ENCODE measurements around the gene SLC25A36. TPM values are rescaled to one million over a fixed set of nuclear protein-coding genes. Genes with fewer than 3 reads are reported as not detected.

SLC25A36 gene
- total and polyA plus RNA-seq, 12 donors = 21.3 to 124 (median 52.7) TPM

- no peak for TF ChIP-seq POLR2A (IDR thresholded peaks at IDR 0.05)
- TF ChIP-seq, protein P1, sequence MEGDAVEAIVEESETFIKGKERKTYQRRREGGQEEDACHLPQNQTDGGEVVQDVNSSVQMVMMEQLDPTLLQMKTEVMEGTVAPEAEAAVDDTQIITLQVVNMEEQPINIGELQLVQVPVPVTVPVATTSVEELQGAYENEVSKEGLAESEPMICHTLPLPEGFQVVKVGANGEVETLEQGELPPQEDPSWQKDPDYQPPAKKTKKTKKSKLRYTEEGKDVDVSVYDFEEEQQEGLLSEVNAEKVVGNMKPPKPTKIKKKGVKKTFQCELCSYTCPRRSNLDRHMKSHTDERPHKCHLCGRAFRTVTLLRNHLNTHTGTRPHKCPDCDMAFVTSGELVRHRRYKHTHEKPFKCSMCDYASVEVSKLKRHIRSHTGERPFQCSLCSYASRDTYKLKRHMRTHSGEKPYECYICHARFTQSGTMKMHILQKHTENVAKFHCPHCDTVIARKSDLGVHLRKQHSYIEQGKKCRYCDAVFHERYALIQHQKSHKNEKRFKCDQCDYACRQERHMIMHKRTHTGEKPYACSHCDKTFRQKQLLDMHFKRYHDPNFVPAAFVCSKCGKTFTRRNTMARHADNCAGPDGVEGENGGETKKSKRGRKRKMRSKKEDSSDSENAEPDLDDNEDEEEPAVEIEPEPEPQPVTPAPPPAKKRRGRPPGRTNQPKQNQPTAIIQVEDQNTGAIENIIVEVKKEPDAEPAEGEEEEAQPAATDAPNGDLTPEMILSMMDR (IDR thresholded peaks at IDR 0.05) = no peak
- Histone ChIP-seq H3K9me3 (replicated peaks in 1 of 3) (no peaks in the 10 kb centered on the region), H3K4me1 (replicated peaks in 1 of 2) (no peaks in the 10 kb centered on the region), H3K27me3 (peaks cover 15% of the 10 kb centered on the region), H3K36me3 (replicated peaks in 1 of 2) (no peaks in the 10 kb centered on the region), H3K27ac (no peak overlapping the region), H3K4me3 (no peak overlapping the region)
- 66 to 79% (median 71%) methylated on average over 3 of the region's 3 CpGs for WGBS, 4 donors
- no peak for DNase-seq
- intact Hi-C loops (cut with DNase I) = no loop called here
Observed at GRCh38 chr3:141009496-141009895, 67.9 kb downstream of the SLC25A36 start.

- no peak overlapping the region for H3K4me3 ChIP-seq
- intact Hi-C loops (cut with DNase I) = loop anchor here in 1 of 2 donors (5.0 kb wide), 1 partner anchor 181 kb away; no protein-coding TSS in a partner anchor
- 16 to 26% (median 20%) methylated on average over 8 to 13 of the region's 13 CpGs for WGBS, 4 donors
- peak; percentile 58 to 93 (median 76) for DNase-seq
- no peak overlapping the region for H3K27ac ChIP-seq
- no peaks in the 10 kb centered on the region for H3K4me1 ChIP-seq (replicated peaks in 1 of 2)
- H3K27me3 ChIP-seq = peaks cover 15% of the 10 kb centered on the region
- H3K36me3 ChIP-seq (replicated peaks in 1 of 2) = no peaks in the 10 kb centered on the region
- no peak for TF ChIP-seq POLR2A (IDR thresholded peaks at IDR 0.05)
- TF ChIP-seq, protein P1 (IDR thresholded peaks at IDR 0.05) = peak; percentile 53 to 78 (median 74)
- H3K9me3 ChIP-seq (replicated peaks in 1 of 3) = no peaks in the 10 kb centered on the region
Observed at GRCh38 chr3:141011232-141011996, 69.8 kb downstream of the SLC25A36 start.

- Histone ChIP-seq H3K27me3 (peaks cover 15% of the 10 kb centered on the region), H3K27ac (no peak overlapping the region), H3K9me3 (replicated peaks in 1 of 3) (no peaks in the 10 kb centered on the region), H3K4me3 (no peak overlapping the region), H3K36me3 (replicated peaks in 1 of 2) (no peaks in the 10 kb centered on the region), H3K4me1 (replicated peaks in 1 of 2) (no peaks in the 10 kb centered on the region)
- intact Hi-C loops (cut with DNase I) = loop anchor here in 1 of 2 donors (5.0 kb wide), 1 partner anchor 180 kb away; no protein-coding TSS in a partner anchor
- no peak for DNase-seq
- WGBS, 4 donors = 41 to 63% (median 45%) methylated on average over 4 of the region's 4 CpGs
- TF ChIP-seq POLR2A (IDR thresholded peaks at IDR 0.05) = no peak
- TF ChIP-seq, protein P1 (IDR thresholded peaks at IDR 0.05) = no peak
Observed at GRCh38 chr3:141011997-141012262, 70.3 kb downstream of the SLC25A36 start.

GRCh38 chr3:141012571-141012970, 70.9 kb downstream of the SLC25A36 start:
- Histone ChIP-seq H3K27ac (no peak overlapping the region), H3K27me3 (peaks cover 15% of the 10 kb centered on the region), H3K4me3 (no peak overlapping the region), H3K4me1 (replicated peaks in 1 of 2) (no peaks in the 10 kb centered on the region), H3K9me3 (replicated peaks in 1 of 3) (no peaks in the 10 kb centered on the region), H3K36me3 (replicated peaks in 1 of 2) (no peaks in the 10 kb centered on the region)
- DNase-seq = no peak
- TF ChIP-seq, protein P1 (IDR thresholded peaks at IDR 0.05) = no peak
- no peak for TF ChIP-seq POLR2A (IDR thresholded peaks at IDR 0.05)
- intact Hi-C loops (cut with DNase I) = loop anchor here in 1 of 2 donors (5.0 kb wide), 1 partner anchor 180 kb away; no protein-coding TSS in a partner anchor
- whole genome bisulfite sequencing, 4 donors = 87 to 91% (median 89%) methylated on average over 2 of the region's 2 CpGs
